Heart left ventricle (tissue), 16 donors: ENCODE data around the gene DUSP28. TPM values are rescaled to one million over a fixed set of nuclear protein-coding genes. Genes with fewer than 3 reads are reported as not detected.
A peak's percentile ranks its signal among the peaks of the same experiment; 100 is the strongest.

Experiments
- ATAC-seq, 4 donors: fragments of 200-7000 bp; cut with Tn5 transposase; one replicate each; pipeline ENCODE4 v1.9.1; 2020 to 2022; ENCODE audit warnings: moderate library complexity in 4 of 4, mild to moderate bottlenecking in 3 of 4, moderate number of reproducible peaks in 1 of 4
- DNase-seq, 5 donors: peaks; one replicate each; pipeline ENCODE4 v3.0.0-alpha.2; 2020
- H3K27ac ChIP-seq, 12 donors: fragments of 200-600 bp; sonication (generic) in 4 of 12; one replicate each; pipeline versions ENCODE4 v1.5.0 to v1.8.0; 2016 to 2022; ENCODE audit warnings: mild to moderate bottlenecking in 2 of 12
- H3K27me3 ChIP-seq, 9 donors: fragments of 200-600 bp; sonication (generic) in 2 of 9; one replicate each; pipeline versions ENCODE4 v1.5.1 to v1.8.0; 2016 to 2022; ENCODE audit warnings: mild to moderate bottlenecking in 3 of 9
- H3K36me3 ChIP-seq, 9 donors: fragments of 200-600 bp; sonication (generic) in 2 of 9; one replicate each; pipeline versions ENCODE4 v1.5.0 to v1.8.0; 2018 to 2022; ENCODE audit warnings: mild to moderate bottlenecking in 2 of 9
- H3K4me1 ChIP-seq, 12 donors: fragments of 200-600 bp; sonication (generic) in 4 of 12; one replicate each; pipeline versions ENCODE4 v1.5.0 to v1.8.0; 2016 to 2022; ENCODE audit warnings: mild to moderate bottlenecking in 3 of 12
- H3K4me3 ChIP-seq, 12 donors: fragments of 200-600 bp; sonication (generic) in 4 of 12; one replicate each; pipeline versions ENCODE4 v1.5.0 to v1.8.0; 2017 to 2022; ENCODE audit warnings: mild to moderate bottlenecking in 9 of 12, moderate library complexity in 4 of 12
- H3K9me3 ChIP-seq, 12 donors: fragments of 200-600 bp; sonication (generic) in 4 of 12; one replicate each; pipeline versions ENCODE4 v1.5.0 to v1.8.0; 2016 to 2022; ENCODE audit warnings: mild to moderate bottlenecking in 1 of 12
- CTCF ChIP-seq, 12 donors: fragments of 200-600 bp; sonication (generic) in 4 of 12; IDR thresholded peaks; one replicate each; pipeline versions ENCODE4 v1.5.0 to v1.8.0; 2018 to 2022; ENCODE audit warnings: antibody characterized with exemption in 12 of 12, mild to moderate bottlenecking in 5 of 12
- POLR2A ChIP-seq, 2 donors: fragments of 450-650 bp; IDR thresholded peaks; one replicate each; pipeline ENCODE4 v1.6.1; 2017; ENCODE audit warnings: antibody characterized with exemption in 2 of 2, mild to moderate bottlenecking in 2 of 2, moderate library complexity in 2 of 2
- WGBS, 4 donors: extraction: QIAGEN DNeasy Blood & Tissue Kit in 2 of 4; methylation state at CpG; one replicate each; pipeline versions ENCODE4 v1.1.5 to v1.1.7; 2013 to 2018; 5-methylcytosine and 5-hydroxymethylcytosine counted together
- intact Hi-C, 10 donors: fragments of 100-400 bp; cut with DNase I; formaldehyde crosslinking; loops; one replicate each; pipeline versions ENCODE4 v1.11.1 to v1.14.2; 2022
- polyA plus RNA-seq, 2 donors: library from polyadenylated mRNA; stranded (reverse); fragments of 200-250 nt; gene quantifications; one replicate each; pipeline ENCODE4 v1.2.3, GENCODE V29; 2013
- total RNA-seq, 9 donors: library from RNA; depleted of rRNA in 2 of 9; stranded (reverse); fragments of >200 nt in 2 of 9; fragmentation: NEBNext Ultra II Directional in 3 of 9; extraction: Animal tissue kit (Norgen Biotek cat#: 25700) in 3 of 9; gene quantifications; one replicate each; pipeline versions ENCODE4 v1.1.0 to v1.2.4, GENCODE V29; 2016 to 2023
- donor health status: ischemic (EF 13 %, LVEDD 7.1; RV severe dilation, severe dysfunction).
- donor health status: healthy with polysubstance abuse.
- donor health status: DM: no; HTN: yes; CAD: no.
- donor health status: DM: no; HTN: no; CAD: no.
- donor health status: ischemic (EF 25% LVEDD 6.9; RV normal size, moderate dysfunction).
- donor health status: ischemic (EF 25% LVEDD 5.7; RV mildly dilated, moderate dysfunction).
- donor health status: healthy.
- donor health status: DM: yes; HTN: yes; CAD: no.
- donor health status: ischemic (EF 35%, LVEDD 5.7; RV mildly dilated, moderate dysfunction).
- donor health status: nonischemic (EF 11% LVEDD 7.7; RV severe dilation, severe dysfunction).
- donor health status: DM: yes; HTN: yes; CAD: no.
- donor health status: PGD.
- donor health status: ischemic (EF 29% LVEDD 5.4; RV normal size, mild dysfunction).
- donor health status: nonischemic (EF 23%, LVEDD 6.1; RV moderate dilation, normal function).

The DUSP28 gene
- total and polyA plus RNA-seq, 11 donors: 3.6 to 23.9 (median 13.3) TPM

GRCh38 chr2:240585681-240586197, 25.6 kb downstream of the DUSP28 start:
- intact Hi-C loops: loop anchor here in 3 of 10 donors (1.0 to 10.0 kb wide), 5 partner anchors 16 to 351 kb away; partner anchors contain the start of genes DUSP28 (in 2 of the 3) and RNPEPL1 (in 1 of the 3)
- peak in 2 of 5 donors; percentile 15 to 44 for DNase-seq
- H3K36me3 ChIP-seq: peaks cover 0 to 17% (median 6%) of the 10 kb centered on the region in 9 donors
- 1 to 3% (median 2%) methylated on average over 15 to 20 of the region's 20 CpGs for WGBS, 4 donors
- H3K9me3 ChIP-seq: peaks cover 0 to 9% (median 0%) of the 10 kb centered on the region in 12 donors
- no peak for TF ChIP-seq CTCF (IDR thresholded peaks at IDR 0.05)
- TF ChIP-seq POLR2A (IDR thresholded peaks at IDR 0.05): no peak
- peaks cover 7 to 63% (median 34%) of the 10 kb centered on the region in 12 donors for H3K4me1 ChIP-seq
- H3K27ac ChIP-seq: peak overlapping the region; percentile 83 to 98 (median 92)
- H3K4me3 ChIP-seq: peak overlapping the region; percentile 55 to 97 (median 83)
- ATAC-seq: no peak
- no peaks in the 10 kb centered on the region for H3K27me3 ChIP-seq

GRCh38 chr2:240586198-240586918, 26.2 kb downstream of the DUSP28 start, which contains the start of gene CAPN10:
Gene CAPN10 (plus strand): TSS chr2:240586734. CDS start chr2:240586912, 178 bp downstream.
- DNase-seq: peak; percentile 99
- 0% methylated on average over 8 to 88 of the region's 88 CpGs for WGBS, 4 donors
- Histone ChIP-seq H3K9me3 (peaks cover 0 to 3% (median 0%) of the 10 kb centered on the region in 12 donors), H3K4me3 (peak within 1 kb of the TSS; percentile 55 to 97 (median 83)), H3K27me3 (no peaks in the 10 kb centered on the region), H3K36me3 (peaks cover 0 to 23% (median 10%) of the 10 kb centered on the region in 9 donors), H3K27ac (peak within 1 kb of the TSS; percentile 83 to 98 (median 92)), H3K4me1 (peaks cover 7 to 65% (median 34%) of the 10 kb centered on the region in 12 donors)
- TF ChIP-seq CTCF (IDR thresholded peaks at IDR 0.05) (no peak), POLR2A (IDR thresholded peaks at IDR 0.05) (peak in 1 of 2 donors; percentile 57)
- intact Hi-C loops: loop anchor here in 3 of 10 donors (1.0 to 10.0 kb wide), 4 partner anchors 17 to 352 kb away; partner anchors contain the start of gene DUSP28 (in 2 of the 3)
- peak; percentile 94 to 97 (median 96) for ATAC-seq

- Histone ChIP-seq H3K27ac (peak overlapping the region; percentile 43 to 98 (median 92)), H3K36me3 (peaks cover 0 to 31% (median 16%) of the 10 kb centered on the region in 9 donors), H3K27me3 (no peaks in the 10 kb centered on the region), H3K4me3 (peak overlapping the region; percentile 55 to 97 (median 83)), H3K9me3 (no peaks in the 10 kb centered on the region), H3K4me1 (peaks cover 7 to 71% (median 34%) of the 10 kb centered on the region in 12 donors)
- ATAC-seq (peak in 2 of 4 donors; percentile 29 to 33), DNase-seq (peak in 2 of 5 donors; percentile 48 to 74)
- 2 to 15% (median 4%) methylated on average over 11 to 62 of the region's 62 CpGs for WGBS, 4 donors
- intact Hi-C loops: loop anchor here in 3 of 10 donors (1.0 to 10.0 kb wide), 4 partner anchors 18 to 352 kb away; partner anchors contain the start of gene DUSP28 (in 2 of the 3)
- TF ChIP-seq CTCF (IDR thresholded peaks at IDR 0.05): no peak
- TF ChIP-seq POLR2A (IDR thresholded peaks at IDR 0.05): no peak
Measured at GRCh38 chr2:240586919-240587800, 27.0 kb downstream of the DUSP28 start.
